Measurements from ENCODE around the gene DENND4A. TPM values are rescaled to one million over a fixed set of nuclear protein-coding genes. Genes with fewer than 3 reads are reported as not detected.

Gene DENND4A
- total and polyA plus RNA-seq, 9 of the 15 experiments (the other 6 are each of a cell fraction or from before 2014, with no cell fraction given): 6.8 to 32.3 (median 19.9) TPM

DNA sequence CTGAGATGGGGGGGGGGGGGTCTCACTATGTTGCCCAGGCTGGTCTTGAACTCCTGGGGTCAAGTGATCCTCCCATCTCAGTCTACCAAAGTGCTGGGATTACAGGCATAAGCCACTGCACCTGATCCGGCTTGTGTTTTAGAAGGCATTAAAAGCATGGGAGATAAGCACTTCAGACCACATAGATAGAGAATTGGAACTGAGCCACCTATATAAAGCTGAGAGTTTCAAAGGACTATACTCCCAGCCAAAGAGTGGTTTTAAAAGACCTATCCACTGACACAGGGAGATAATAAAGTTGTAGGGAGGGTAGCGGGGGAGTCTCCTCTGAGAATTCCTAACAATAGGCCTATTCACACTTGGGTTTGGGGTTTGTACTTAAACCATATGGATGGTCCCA is 34.8 kb downstream of the DENND4A start (continued):
- TF ChIP-seq TEAD2 (tag; IDR thresholded peaks at IDR 0.05) (no peak), ARID1B (IDR thresholded peaks at IDR 0.05) (peak; percentile 71), TCF3 (CRISPR knock-in tag; IDR thresholded peaks at IDR 0.05) (peak; percentile 59; the same call in 1 of the 2 replicates), SAFB (IDR thresholded peaks at IDR 0.05; ENCODE audit: borderline replicate concordance, low read depth, low read length) (no peak), MITF (IDR thresholded peaks at IDR 0.05) (no peak), ESRRA (IDR thresholded peaks at IDR 0.05; ENCODE audit: borderline replicate concordance, low read depth) (no peak; the same call in 1 of the 2 replicates), ZNF184 (CRISPR knock-in tag; IDR thresholded peaks at IDR 0.05) (no peak), ZNF785 (CRISPR knock-in tag; IDR thresholded peaks at IDR 0.05) (no peak), SMARCA4 (IDR thresholded peaks at IDR 0.05) (0 out of 2 replicates have a peak, but pooled peaks have one; percentile 41), KDM1A (IDR thresholded peaks at IDR 0.05) (peak; percentile 78 to 90), TEAD4 (IDR thresholded peaks at IDR 0.05; ENCODE audit: low read length) (peak; percentile 37; the same call in 1 of the 2 replicates), TEAD4 (CRISPR knock-in tag; IDR thresholded peaks at IDR 0.05; ENCODE audit: borderline replicate concordance) (no peak), EZH2 (IDR thresholded peaks at IDR 0.05; ENCODE audit: borderline replicate concordance, low read depth, low read length) (no peak), ETV1 (tag; conservative IDR thresholded peaks at IDR 0.05; ENCODE audit: low read depth) (no peak), GABPB1 (CRISPR knock-in tag; IDR thresholded peaks at IDR 0.05) (no peak), ZNF551 (CRISPR knock-in tag; IDR thresholded peaks at IDR 0.05) (no peak), ZNF274 (IDR thresholded peaks at IDR 0.05; ENCODE audit: borderline replicate concordance, low read depth, low read length) (no peak), SP1 (CRISPR knock-in tag; IDR thresholded peaks at IDR 0.05) (no peak), MYC (IDR thresholded peaks at IDR 0.05; ENCODE audit: low read depth, low read length) (no peak), MYC (CRISPR knock-in tag; IDR thresholded peaks at IDR 0.05; ENCODE audit: borderline replicate concordance, low read depth) (no peak), HDAC1 (IDR thresholded peaks at IDR 0.05) (peak in 1 of 2 experiments; percentile 56; a peak in 1 of 4 replicates)
- TF ChIP-seq, protein P1, sequence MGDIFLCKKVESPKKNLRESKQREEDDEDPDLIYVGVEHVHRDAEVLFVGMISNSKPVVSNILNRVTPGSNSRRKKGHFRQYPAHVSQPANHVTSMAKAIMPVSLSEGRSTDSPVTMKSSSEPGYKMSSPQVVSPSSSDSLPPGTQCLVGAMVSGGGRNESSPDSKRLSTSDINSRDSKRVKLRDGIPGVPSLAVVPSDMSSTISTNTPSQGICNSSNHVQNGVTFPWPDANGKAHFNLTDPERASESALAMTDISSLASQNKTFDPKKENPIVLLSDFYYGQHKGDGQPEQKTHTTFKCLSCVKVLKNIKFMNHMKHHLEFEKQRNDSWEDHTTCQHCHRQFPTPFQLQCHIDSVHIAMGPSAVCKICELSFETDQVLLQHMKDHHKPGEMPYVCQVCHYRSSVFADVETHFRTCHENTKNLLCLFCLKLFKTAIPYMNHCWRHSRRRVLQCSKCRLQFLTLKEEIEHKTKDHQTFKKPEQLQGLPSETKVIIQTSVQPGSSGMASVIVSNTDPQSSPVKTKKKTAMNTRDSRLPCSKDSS (IDR thresholded peaks at IDR 0.05; ENCODE audit: low read depth, partially characterized antibody): no peak
- TF ChIP-seq, protein P2, sequence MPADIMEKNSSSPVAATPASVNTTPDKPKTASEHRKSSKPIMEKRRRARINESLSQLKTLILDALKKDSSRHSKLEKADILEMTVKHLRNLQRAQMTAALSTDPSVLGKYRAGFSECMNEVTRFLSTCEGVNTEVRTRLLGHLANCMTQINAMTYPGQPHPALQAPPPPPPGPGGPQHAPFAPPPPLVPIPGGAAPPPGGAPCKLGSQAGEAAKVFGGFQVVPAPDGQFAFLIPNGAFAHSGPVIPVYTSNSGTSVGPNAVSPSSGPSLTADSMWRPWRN (IDR thresholded peaks at IDR 0.05; ENCODE audit: low read depth): peak; percentile 46; the same call in 1 of the 2 replicates
- TF ChIP-seq, protein P3, sequence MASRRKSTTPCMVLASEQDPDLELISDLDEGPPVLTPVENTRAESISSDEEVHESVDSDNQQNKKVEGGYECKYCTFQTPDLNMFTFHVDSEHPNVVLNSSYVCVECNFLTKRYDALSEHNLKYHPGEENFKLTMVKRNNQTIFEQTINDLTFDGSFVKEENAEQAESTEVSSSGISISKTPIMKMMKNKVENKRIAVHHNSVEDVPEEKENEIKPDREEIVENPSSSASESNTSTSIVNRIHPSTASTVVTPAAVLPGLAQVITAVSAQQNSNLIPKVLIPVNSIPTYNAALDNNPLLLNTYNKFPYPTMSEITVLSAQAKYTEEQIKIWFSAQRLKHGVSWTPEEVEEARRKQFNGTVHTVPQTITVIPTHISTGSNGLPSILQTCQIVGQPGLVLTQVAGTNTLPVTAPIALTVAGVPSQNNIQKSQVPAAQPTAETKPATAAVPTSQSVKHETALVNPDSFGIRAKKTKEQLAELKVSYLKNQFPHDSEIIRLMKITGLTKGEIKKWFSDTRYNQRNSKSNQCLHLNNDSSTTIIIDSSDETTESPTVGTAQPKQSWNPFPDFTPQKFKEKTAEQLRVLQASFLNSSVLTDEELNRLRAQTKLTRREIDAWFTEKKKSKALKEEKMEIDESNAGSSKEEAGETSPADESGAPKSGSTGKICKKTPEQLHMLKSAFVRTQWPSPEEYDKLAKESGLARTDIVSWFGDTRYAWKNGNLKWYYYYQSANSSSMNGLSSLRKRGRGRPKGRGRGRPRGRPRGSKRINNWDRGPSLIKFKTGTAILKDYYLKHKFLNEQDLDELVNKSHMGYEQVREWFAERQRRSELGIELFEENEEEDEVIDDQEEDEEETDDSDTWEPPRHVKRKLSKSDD (conservative IDR thresholded peaks at IDR 0.05; ENCODE audit: low read length): no peak
